Right lobe of liver (tissue), 6 donors: ENCODE measurements around the gene THSD7A. TPM values are rescaled to one million over a fixed set of nuclear protein-coding genes. Genes with fewer than 3 reads are reported as not detected.
"Not testable (repeated sequence)": the region's sequence is repeated elsewhere in the genome, so short reads cannot be mapped to it uniquely, and the experiment has no call there.

Source experiments
- ATAC-seq, 4 donors: fragments of 200-7000 bp; cut with Tn5 transposase; one replicate each; pipeline ENCODE4 v1.9.1; 2020; ENCODE audit warnings: mild to moderate bottlenecking in 4 of 4, moderate library complexity in 4 of 4
- DNase-seq, 3 donors: peaks; one replicate each; pipeline ENCODE4 v3.0.0-alpha.2; 2020
- H3K27ac ChIP-seq, 3 donors: fragments of 200-600 bp; one replicate each; pipeline ENCODE4 v1.8.0; 2022
- H3K27me3 ChIP-seq, 2 donors: fragments of 200-600 bp; one replicate each; pipeline ENCODE4 v1.8.0; 2022
- H3K36me3 ChIP-seq, 4 donors: fragments of 200-600 bp; sonication (generic) in 1 of 4; one replicate each; pipeline versions ENCODE4 v1.5.1 to v1.8.0; 2017 to 2022; ENCODE audit warnings: control low read depth in 1 of 4
- H3K4me1 ChIP-seq, 4 donors: fragments of 200-600 bp; sonication (generic) in 1 of 4; one replicate each; pipeline versions ENCODE4 v1.5.1 to v1.8.0; 2017 to 2022; ENCODE audit warnings: control low read depth in 1 of 4
- H3K4me3 ChIP-seq, 3 donors: fragments of 200-600 bp; one replicate each; pipeline ENCODE4 v1.8.0; 2022
- H3K9me3 ChIP-seq, 4 donors: fragments of 200-600 bp; sonication (generic) in 1 of 4; one replicate each; pipeline versions ENCODE4 v1.5.1 to v1.8.0; 2017 to 2022; ENCODE audit warnings: control low read depth in 1 of 4
- POLR2A ChIP-seq: fragments of 450-650 bp; IDR thresholded peaks from one replicate; pipeline ENCODE4 v1.6.1; 2017; ENCODE audit warnings: antibody characterized with exemption, mild to moderate bottlenecking
- WGBS: methylation state at CpG from one replicate; pipeline ENCODE4 v1.1.6; 2018; ENCODE audit warnings: low coverage, low lambda C conversion rate; ENCODE audit not compliant: insufficient coverage; ENCODE audit errors: missing lambda C conversion rate; 5-methylcytosine and 5-hydroxymethylcytosine counted together
- intact Hi-C, 2 donors: fragments of 100-400 bp; cut with DNase I; formaldehyde crosslinking; loops; one replicate each; pipeline versions ENCODE4 v1.11.2 to v1.14.1; 2022
- total RNA-seq, 6 experiments: library from RNA; depleted of rRNA in 2 of 6; stranded (reverse); fragments of >200 nt in 2 of 6; fragmentation: NEBNext Ultra II Directional in 3 of 6; extraction: Animal tissue kit (Norgen Biotek cat#: 25700) in 3 of 6; gene quantifications; one replicate each; pipeline versions ENCODE4 v1.1.0 to v1.2.4, GENCODE V29; 2016 to 2023
- TF ChIP-seq, protein P1 (sequence below), 4 donors: fragments of 200-600 bp in 3 of 4; fragments of 450-650 bp in 1 of 4; IDR thresholded peaks; one replicate each; pipeline versions ENCODE4 v1.5.1 to v1.8.0; 2016 to 2022; ENCODE audit warnings: antibody characterized with exemption in 4 of 4, mild to moderate bottlenecking in 2 of 4
- donor health status: DM: no; HTN: yes; CAD: no.
- donor health status: DM: no; HTN: no; CAD: no.
- donor health status: DM: no; HTN: no; CAD: no.
- donor health status: DM: no; HTN: yes; CAD: no.
- donor health status: DM: no; HTN: yes; CAD: no.

Gene THSD7A
- total RNA-seq, 6 experiments from 2014 or later: 1.1 to 2.5 (median 1.4) TPM

- Histone ChIP-seq H3K27me3 (no peaks in the 10 kb centered on the region), H3K4me3 (no peak overlapping the region), H3K9me3 (no peaks in the 10 kb centered on the region), H3K36me3 (no peaks in the 10 kb centered on the region), H3K27ac (no peak overlapping the region), H3K4me1 (peaks cover 0 to 6% (median 0%) of the 10 kb centered on the region in 4 donors)
- intact Hi-C loops: no loop called here
- no peak for DNase-seq
- ATAC-seq: no peak
- TF ChIP-seq, protein P1, sequence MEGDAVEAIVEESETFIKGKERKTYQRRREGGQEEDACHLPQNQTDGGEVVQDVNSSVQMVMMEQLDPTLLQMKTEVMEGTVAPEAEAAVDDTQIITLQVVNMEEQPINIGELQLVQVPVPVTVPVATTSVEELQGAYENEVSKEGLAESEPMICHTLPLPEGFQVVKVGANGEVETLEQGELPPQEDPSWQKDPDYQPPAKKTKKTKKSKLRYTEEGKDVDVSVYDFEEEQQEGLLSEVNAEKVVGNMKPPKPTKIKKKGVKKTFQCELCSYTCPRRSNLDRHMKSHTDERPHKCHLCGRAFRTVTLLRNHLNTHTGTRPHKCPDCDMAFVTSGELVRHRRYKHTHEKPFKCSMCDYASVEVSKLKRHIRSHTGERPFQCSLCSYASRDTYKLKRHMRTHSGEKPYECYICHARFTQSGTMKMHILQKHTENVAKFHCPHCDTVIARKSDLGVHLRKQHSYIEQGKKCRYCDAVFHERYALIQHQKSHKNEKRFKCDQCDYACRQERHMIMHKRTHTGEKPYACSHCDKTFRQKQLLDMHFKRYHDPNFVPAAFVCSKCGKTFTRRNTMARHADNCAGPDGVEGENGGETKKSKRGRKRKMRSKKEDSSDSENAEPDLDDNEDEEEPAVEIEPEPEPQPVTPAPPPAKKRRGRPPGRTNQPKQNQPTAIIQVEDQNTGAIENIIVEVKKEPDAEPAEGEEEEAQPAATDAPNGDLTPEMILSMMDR (IDR thresholded peaks at IDR 0.05): no peak
- no peak for TF ChIP-seq POLR2A
- 59% methylated on average over 3 of the region's 3 CpGs for WGBS
Observed at GRCh38 chr7:11529382-11529781, 302.6 kb downstream of the THSD7A start.

GRCh38 chr7:11527707-11528106 is 304.3 kb downstream of the THSD7A start:
- intact Hi-C loops: no loop called here
- Histone ChIP-seq H3K27me3 (no peaks in the 10 kb centered on the region), H3K27ac (no peak overlapping the region), H3K9me3 (no peaks in the 10 kb centered on the region), H3K4me3 (no peak overlapping the region), H3K4me1 (peaks cover 0 to 21% (median 0%) of the 10 kb centered on the region in 4 donors), H3K36me3 (no peaks in the 10 kb centered on the region)
- 93% methylated on average over 2 of the region's 2 CpGs for WGBS
- ATAC-seq (no peak), DNase-seq (no peak)
- TF ChIP-seq POLR2A: no peak
- TF ChIP-seq, protein P1 (IDR thresholded peaks at IDR 0.05): no peak

DNA sequence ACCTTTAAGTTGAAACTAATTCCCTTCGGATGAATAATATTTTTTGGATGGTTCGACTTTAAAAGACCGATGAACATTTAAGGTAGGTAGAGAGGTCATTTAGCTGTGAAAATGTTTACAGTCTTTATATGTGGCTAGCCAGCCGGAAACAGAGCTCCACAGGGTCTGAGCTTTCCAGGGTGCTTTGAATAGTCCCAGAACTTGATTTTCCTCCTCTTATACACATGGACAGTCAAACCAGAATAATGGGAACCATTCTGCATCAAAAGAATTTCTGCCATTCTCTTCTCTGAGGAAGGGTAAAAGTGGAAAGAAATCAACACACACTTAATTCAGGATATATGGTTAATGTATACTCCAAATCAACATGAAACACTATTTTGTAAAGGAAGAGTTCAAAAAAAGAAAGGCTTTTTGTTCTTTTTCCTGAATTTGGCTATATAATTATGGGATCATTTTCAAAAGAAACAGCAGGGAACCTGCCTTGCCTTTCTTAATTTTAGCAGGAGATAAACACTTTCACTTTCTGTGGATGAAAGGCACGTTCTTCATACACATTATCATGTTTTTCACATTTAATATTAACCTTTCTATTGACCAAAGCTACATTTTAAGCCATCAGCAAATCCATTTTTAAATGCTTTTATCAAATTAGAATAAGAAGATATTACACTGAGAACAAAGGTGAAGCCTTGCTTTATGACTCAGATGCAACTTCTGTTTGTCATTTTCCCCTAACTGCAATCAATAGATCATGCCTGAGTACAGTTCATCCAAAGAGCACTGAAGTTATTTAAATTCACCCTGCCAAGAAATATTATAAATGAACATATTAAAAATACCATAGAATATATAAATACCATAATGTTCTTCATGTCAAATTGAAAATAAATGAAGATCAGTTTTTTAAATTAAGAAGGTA is 307.3 kb downstream of the THSD7A start:
- DNase-seq (no peak), ATAC-seq (peak; percentile 54 to 74 (median 64))
- Histone ChIP-seq H3K4me3 (peak overlapping the region in 2 of 3 donors; percentile 21 to 32), H3K36me3 (no peaks in the 10 kb centered on the region), H3K9me3 (no peaks in the 10 kb centered on the region), H3K4me1 (peaks cover 0 to 25% (median 0%) of the 10 kb centered on the region in 4 donors), H3K27me3 (no peaks in the 10 kb centered on the region), H3K27ac (peak overlapping the region; percentile 56 to 77 (median 68))
- 28% methylated on average over 5 of the region's 5 CpGs for WGBS
- intact Hi-C loops: no loop called here
- TF ChIP-seq, protein P1 (IDR thresholded peaks at IDR 0.05): no peak
- no peak for TF ChIP-seq POLR2A

DNA sequence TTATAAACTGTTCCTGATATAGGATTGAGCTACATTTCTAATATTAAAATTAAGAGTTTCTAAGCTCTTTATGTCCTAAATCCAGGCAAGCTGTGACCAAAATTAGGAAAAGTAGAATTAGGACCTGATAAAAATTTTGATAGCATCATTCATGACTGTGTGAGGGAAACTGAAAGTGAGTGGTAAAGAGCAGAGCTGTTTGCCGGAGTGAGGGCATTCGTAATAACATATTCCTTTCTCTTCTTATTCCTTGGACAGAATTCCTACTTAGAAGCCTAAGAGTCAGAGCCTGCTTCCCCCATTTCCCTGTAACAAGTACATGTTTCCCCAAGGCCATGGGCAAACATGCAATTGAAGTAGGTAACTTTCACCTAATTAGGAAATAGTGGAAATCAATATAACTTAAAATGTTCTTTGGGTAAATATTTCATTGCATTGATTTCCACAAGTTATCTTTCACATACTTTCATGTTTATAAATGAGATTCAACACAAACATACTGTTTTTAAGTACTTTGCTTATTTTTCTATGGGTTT is 310.0 kb downstream of the THSD7A start:
- H3K36me3 ChIP-seq, DNase-seq, intact Hi-C loops, H3K9me3 ChIP-seq, H3K27me3 ChIP-seq: not testable (repeated sequence)
- Histone ChIP-seq H3K4me1 (peaks cover 0 to 25% (median 0%) of the 10 kb centered on the region in 4 donors), H3K27ac (peak overlapping the region; percentile 36 to 76 (median 69)), H3K4me3 (peak overlapping the region; percentile 0 to 38 (median 27))
- ATAC-seq: peak; percentile 66 to 78 (median 72)
- 4% methylated on average over 2 of the region's 2 CpGs for WGBS

DNA sequence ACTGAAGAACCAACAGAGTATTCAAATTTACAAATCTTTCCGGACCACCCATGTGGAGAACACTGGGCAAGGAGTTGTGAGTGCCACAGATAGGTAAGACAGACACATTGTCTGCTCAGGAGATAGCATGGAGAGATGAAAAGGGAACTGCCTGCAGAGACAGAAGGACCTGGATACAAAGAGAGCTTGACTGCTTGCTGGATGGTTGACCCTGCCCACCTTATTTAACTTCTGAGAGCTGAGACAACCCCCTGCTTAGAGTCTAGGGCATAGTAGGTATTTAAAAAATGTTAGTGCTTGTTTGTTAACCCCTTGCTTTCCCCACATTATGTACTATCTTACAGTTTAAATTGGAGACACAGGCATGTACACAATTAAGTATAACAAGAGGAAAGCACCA is 314.1 kb downstream of the THSD7A start:
- 73% methylated on average over 1 of the region's 1 CpG for WGBS
- Histone ChIP-seq H3K9me3 (no peaks in the 10 kb centered on the region), H3K4me3 (no peak overlapping the region), H3K36me3 (no peaks in the 10 kb centered on the region), H3K27me3 (no peaks in the 10 kb centered on the region), H3K4me1 (peaks cover 0 to 13% (median 3%) of the 10 kb centered on the region in 4 donors), H3K27ac (no peak overlapping the region)
- DNase-seq (no peak), ATAC-seq (no peak)
- intact Hi-C loops: no loop called here
- TF ChIP-seq, protein P1 (IDR thresholded peaks at IDR 0.05): no peak
- TF ChIP-seq POLR2A: no peak
